HG03025 (cell line): ENCODE data around the gene PCIF1.
A peak's percentile ranks its signal among the peaks of the same experiment; 100 is the strongest.

Experiments
- ATAC-seq: cut with Tn5 transposase; IDR thresholded peaks from one replicate; pipeline ENCODE4 v1.9.1; 2021; ENCODE audit warnings: mild to moderate bottlenecking, moderate library complexity; ENCODE audit not compliant: unreplicated experiment, low FRiP score

PCIF1 gene

GRCh38 chr20:45904583-45905504 is 29.6 kb upstream of the PCIF1 start:
- ATAC-seq, result no peak

GRCh38 chr20:45905505-45906079 is 28.9 kb upstream of the PCIF1 start:
- no peak for ATAC-seq

- ATAC-seq, result no peak
These were observed 27.1 kb upstream of the PCIF1 start for GRCh38 chr20:45907219-45907948.

GRCh38 chr20:45908084-45908483 is 26.4 kb upstream of the PCIF1 start:
- ATAC-seq, result no peak

- no peak for ATAC-seq
These were observed 25.1 kb upstream of the PCIF1 start for GRCh38 chr20:45909336-45909808.

- ATAC-seq, result no peak
These were observed 24.4 kb upstream of the PCIF1 start for GRCh38 chr20:45909817-45910669.

GRCh38 chr20:45910670-45911485 is 23.6 kb upstream of the PCIF1 start:
- peak; percentile 80 for ATAC-seq

GRCh38 chr20:45911486-45912343 is 22.8 kb upstream of the PCIF1 start, which contains the start of gene PLTP:
Gene PLTP, minus strand, starts transcription at chr20:45912155. Its CDS starts 703 bp downstream, at chr20:45911452.
- no peak for ATAC-seq

- ATAC-seq, result no peak
These were observed 22.2 kb upstream of the PCIF1 start for GRCh38 chr20:45912344-45912682.

GRCh38 chr20:45913116-45913515 is 21.4 kb upstream of the PCIF1 start:
- no peak for ATAC-seq

GRCh38 chr20:45917790-45918141 is 16.7 kb upstream of the PCIF1 start:
- ATAC-seq, result no peak

GRCh38 chr20:45918182-45918737 is 16.2 kb upstream of the PCIF1 start:
- ATAC-seq, result no peak

GRCh38 chr20:45918779-45919537 is 15.5 kb upstream of the PCIF1 start:
- ATAC-seq, result no peak

GRCh38 chr20:45919542-45920399 is 14.7 kb upstream of the PCIF1 start:
- ATAC-seq, result no peak

GRCh38 chr20:45920462-45921336 is 13.8 kb upstream of the PCIF1 start:
- ATAC-seq, result no peak
